Endothelial cell of umbilical vein (primary cell): ENCODE measurements around the gene ULK1.

Experiments
- EZH2 ChIP-seq: IDR thresholded peaks from 2 replicates; pipeline ENCODE4 v1.6.1; 2012; ENCODE audit warnings: borderline replicate concordance, low read depth, mild to moderate bottlenecking, moderate library complexity, low read length, inconsistent platforms; ENCODE audit not compliant: severe bottlenecking
- FOS ChIP-seq: IDR thresholded peaks from 2 replicates; pipeline ENCODE4 v1.6.1; 2011; ENCODE audit warnings: mild to moderate bottlenecking, low read length, moderate library complexity, borderline replicate concordance; ENCODE audit not compliant: insufficient read depth
- JUN ChIP-seq: IDR thresholded peaks from 2 replicates; pipeline ENCODE4 v1.6.1; 2011; ENCODE audit warnings: borderline replicate concordance, low read depth; ENCODE audit not compliant: insufficient read length, insufficient read depth
- MYC ChIP-seq: IDR thresholded peaks from one replicate; pipeline ENCODE4 v1.6.1; 2011; ENCODE audit warnings: mild to moderate bottlenecking, low read depth, low read length
- POLR2A ChIP-seq: IDR thresholded peaks from 2 replicates; pipeline ENCODE4 v1.6.1; 2012; ENCODE audit warnings: low read depth, mild to moderate bottlenecking, control low read depth, low read length
- POLR2AphosphoS5 ChIP-seq: IDR thresholded peaks from 2 replicates; pipeline ENCODE4 v1.6.1; 2012; ENCODE audit warnings: low read depth, mild to moderate bottlenecking, control low read depth, low read length, moderate library complexity; ENCODE audit not compliant: insufficient read depth
- TF ChIP-seq, protein P1 (sequence below), 2 donors: IDR thresholded peaks; 1 replicate in 1 of 2; 2 replicates in 1 of 2; pipeline ENCODE4 v1.5.1; 2011; ENCODE audit warnings: low read length in 2 of 2, mild to moderate bottlenecking in 2 of 2, moderate library complexity in 2 of 2, control low read depth in 1 of 2, inconsistent platforms in 1 of 2, low read depth in 1 of 2; ENCODE audit not compliant: insufficient read depth in 1 of 2; ENCODE audit errors: extremely low read depth in 1 of 2

DNA sequence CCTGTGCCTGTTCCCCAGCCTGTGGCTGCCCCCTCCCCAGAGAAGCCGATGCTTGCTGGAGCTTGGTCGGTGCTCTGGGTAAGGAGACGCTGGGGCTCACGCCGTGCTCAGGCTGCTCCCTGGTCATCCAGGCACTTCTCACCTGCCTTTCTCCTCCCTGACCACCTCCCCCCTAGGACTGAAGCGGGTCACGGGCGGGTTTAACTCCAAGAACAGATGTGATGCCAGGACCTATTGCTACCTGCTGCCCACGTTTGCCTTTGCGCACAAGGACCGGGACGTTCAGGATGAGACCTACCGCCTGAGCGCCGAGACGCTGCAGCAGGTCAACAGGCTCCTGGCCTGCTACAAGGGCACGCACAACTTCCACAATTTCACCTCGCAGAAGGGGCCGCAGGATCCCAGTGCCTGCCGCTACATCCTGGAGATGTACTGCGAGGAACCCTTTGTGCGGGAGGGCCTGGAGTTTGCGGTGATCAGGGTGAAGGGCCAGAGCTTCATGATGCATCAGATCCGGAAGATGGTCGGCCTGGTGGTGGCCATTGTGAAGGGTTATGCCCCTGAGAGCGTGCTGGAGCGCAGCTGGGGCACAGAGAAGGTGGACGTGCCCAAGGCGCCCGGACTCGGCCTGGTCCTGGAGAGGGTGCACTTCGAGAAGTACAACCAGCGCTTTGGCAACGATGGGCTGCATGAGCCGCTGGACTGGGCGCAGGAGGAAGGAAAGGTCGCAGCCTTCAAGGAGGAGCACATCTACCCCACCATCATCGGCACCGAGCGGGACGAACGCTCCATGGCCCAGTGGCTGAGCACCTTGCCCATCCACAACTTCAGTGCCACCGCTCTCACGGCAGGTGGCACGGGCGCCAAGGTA lies 46.9 kb downstream of the ULK1 start:
- TF ChIP-seq, protein P1, sequence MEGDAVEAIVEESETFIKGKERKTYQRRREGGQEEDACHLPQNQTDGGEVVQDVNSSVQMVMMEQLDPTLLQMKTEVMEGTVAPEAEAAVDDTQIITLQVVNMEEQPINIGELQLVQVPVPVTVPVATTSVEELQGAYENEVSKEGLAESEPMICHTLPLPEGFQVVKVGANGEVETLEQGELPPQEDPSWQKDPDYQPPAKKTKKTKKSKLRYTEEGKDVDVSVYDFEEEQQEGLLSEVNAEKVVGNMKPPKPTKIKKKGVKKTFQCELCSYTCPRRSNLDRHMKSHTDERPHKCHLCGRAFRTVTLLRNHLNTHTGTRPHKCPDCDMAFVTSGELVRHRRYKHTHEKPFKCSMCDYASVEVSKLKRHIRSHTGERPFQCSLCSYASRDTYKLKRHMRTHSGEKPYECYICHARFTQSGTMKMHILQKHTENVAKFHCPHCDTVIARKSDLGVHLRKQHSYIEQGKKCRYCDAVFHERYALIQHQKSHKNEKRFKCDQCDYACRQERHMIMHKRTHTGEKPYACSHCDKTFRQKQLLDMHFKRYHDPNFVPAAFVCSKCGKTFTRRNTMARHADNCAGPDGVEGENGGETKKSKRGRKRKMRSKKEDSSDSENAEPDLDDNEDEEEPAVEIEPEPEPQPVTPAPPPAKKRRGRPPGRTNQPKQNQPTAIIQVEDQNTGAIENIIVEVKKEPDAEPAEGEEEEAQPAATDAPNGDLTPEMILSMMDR (IDR thresholded peaks at IDR 0.05; ENCODE audit: extremely low read depth in 1 of 2, insufficient read depth in 1 of 2, low read depth in 1 of 2, low read length in 2 of 2): no peak
- TF ChIP-seq EZH2: no peak
- no peak for TF ChIP-seq FOS
- TF ChIP-seq JUN: no peak
- no peak for TF ChIP-seq MYC
- no peak for TF ChIP-seq POLR2A
- TF ChIP-seq POLR2AphosphoS5: no peak
